Measurements from ENCODE around the gene DHRS4.
"Not testable (repeated sequence)": the region's sequence is repeated elsewhere in the genome, so short reads cannot be mapped to it uniquely, and the experiment has no call there.

DNA sequence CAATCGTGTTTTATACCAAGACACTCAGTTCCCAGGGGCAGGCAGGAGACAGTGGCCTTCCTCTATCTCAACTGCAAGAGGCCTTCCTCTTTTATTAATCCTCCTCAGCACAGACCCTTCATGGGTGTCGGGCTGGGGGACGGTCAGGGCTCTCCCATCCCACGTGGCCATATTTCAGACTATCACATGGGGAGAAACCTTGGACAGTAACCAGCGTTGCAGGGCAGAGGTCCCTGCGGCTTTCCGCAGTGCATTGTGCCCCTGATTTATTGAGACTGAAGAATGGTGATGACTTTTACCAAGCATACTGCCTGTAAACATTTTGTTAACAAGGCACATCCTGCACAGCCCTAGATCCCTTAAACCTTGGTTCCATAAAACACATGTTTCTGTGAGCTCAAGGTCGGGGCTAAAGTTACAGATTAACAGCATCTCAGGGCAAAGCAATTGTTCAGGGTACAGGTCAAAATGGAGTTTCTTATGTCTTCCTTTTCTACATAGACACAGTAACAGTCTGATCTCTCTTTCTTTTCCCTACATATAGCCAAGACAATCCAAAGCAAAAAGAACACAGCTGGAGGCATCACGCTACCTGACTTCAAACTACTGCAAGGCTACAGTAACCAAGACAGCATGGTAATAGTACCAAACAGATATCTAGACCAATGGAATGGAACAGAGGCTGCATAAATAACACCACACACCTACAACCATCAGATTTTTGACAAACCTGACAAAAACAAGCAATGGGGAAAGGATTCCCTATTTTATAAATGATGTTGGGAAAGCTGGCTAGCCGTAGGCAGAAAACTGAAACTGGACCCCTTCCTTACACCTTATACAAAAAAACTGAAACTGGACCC, 28.6 kb downstream of the DHRS4 start:
- TF ChIP-seq CTCF, EP300, POLR2A (IDR thresholded peaks at IDR 0.05): not testable (repeated sequence)
